Measurements from ENCODE around the gene OXNAD1.

GRCh38 chr3:16284633-16285032 lies 19.6 kb downstream of the OXNAD1 start:
- no peak for TF ChIP-seq FOXJ3 (CRISPR knock-in tag; IDR thresholded peaks at IDR 0.05)
- no peak for TF ChIP-seq JUND (IDR thresholded peaks at IDR 0.05)
- no peak for TF ChIP-seq ZBTB33 (IDR thresholded peaks at IDR 0.05; ENCODE audit: borderline replicate concordance, low read depth)
- no peak for TF ChIP-seq CTCF (IDR thresholded peaks at IDR 0.05)
- no peak for TF ChIP-seq CHD2 (IDR thresholded peaks at IDR 0.05; ENCODE audit: low read length, partially characterized antibody)
